TTC549 (cell line): ENCODE data around the gene MARVELD3.
"Not testable (repeated sequence)": the region's sequence is repeated elsewhere in the genome, so short reads cannot be mapped to it uniquely, and the experiment has no call there.

ENCODE experiments used
- FAIRE-seq: peaks from 2 replicates; lab custom pipeline; 2012; peaks lifted over from hg19 to GRCh38; lab: Jason Lieb, UNC

Gene MARVELD3, protein sequence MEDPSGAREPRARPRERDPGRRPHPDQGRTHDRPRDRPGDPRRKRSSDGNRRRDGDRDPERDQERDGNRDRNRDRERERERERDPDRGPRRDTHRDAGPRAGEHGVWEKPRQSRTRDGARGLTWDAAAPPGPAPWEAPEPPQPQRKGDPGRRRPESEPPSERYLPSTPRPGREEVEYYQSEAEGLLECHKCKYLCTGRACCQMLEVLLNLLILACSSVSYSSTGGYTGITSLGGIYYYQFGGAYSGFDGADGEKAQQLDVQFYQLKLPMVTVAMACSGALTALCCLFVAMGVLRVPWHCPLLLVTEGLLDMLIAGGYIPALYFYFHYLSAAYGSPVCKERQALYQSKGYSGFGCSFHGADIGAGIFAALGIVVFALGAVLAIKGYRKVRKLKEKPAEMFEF

DNA sequence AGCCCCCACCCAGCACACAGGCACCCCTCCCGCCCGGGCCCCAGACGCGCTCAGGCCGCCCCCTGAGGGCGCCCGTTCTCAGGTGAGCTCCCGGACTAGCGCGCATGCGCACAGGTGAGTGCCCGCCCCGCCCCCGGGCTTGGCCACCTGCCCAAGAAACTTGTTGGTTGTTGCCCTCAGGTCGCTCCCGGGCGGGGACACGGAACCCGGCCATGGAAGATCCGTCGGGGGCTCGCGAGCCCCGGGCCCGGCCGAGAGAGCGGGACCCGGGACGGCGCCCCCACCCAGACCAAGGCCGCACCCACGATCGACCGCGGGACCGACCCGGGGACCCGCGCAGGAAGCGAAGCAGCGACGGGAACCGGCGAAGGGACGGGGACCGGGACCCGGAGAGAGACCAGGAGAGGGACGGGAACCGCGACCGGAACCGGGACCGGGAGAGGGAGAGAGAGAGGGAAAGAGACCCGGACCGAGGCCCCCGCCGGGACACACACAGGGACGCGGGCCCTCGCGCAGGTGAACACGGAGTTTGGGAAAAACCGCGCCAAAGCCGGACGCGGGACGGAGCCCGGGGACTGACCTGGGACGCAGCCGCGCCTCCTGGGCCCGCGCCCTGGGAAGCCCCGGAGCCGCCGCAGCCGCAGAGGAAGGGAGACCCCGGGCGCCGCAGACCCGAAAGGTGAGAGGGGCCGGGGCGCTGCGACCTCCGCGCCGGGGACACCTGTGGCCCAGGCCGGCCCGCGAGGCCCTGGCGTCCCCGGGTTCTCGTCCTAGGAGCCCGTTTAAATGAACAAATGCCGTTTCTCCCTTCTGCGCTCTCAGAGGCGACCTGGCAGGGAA, at the start of gene MARVELD3:
TSS of gene MARVELD3 (plus strand) at position 167 of the 840 bp plus-strand sequence. CDS start at position 213, 46 bp downstream.
- no peak for FAIRE-seq

- FAIRE-seq, result no peak
These were observed 49.0 kb upstream of the MARVELD3 start, which contains the start of gene TAT for GRCh38 chr16:71576971-71577370. TSS of gene TAT (minus strand) at chr16:71577092. CDS start at chr16:71576415, 677 bp downstream.

- not testable (repeated sequence) for FAIRE-seq
These were observed 43.5 kb upstream of the MARVELD3 start for GRCh38 chr16:71582553-71582848.

GRCh38 chr16:71584543-71585317, 41.3 kb upstream of the MARVELD3 start:
- no peak for FAIRE-seq

GRCh38 chr16:71585318-71585703, 40.7 kb upstream of the MARVELD3 start:
- FAIRE-seq, result no peak

- FAIRE-seq, result not testable (repeated sequence)
These were observed 36.6 kb upstream of the MARVELD3 start for GRCh38 chr16:71589334-71589733.

- FAIRE-seq, result not testable (repeated sequence)
These were observed 35.9 kb upstream of the MARVELD3 start for GRCh38 chr16:71590071-71590470.

GRCh38 chr16:71590584-71590983, 35.4 kb upstream of the MARVELD3 start:
- FAIRE-seq, result no peak

GRCh38 chr16:71591917-71592316, 34.1 kb upstream of the MARVELD3 start:
- no peak for FAIRE-seq

GRCh38 chr16:71593048-71593999, 32.7 kb upstream of the MARVELD3 start:
- no peak for FAIRE-seq

DNA sequence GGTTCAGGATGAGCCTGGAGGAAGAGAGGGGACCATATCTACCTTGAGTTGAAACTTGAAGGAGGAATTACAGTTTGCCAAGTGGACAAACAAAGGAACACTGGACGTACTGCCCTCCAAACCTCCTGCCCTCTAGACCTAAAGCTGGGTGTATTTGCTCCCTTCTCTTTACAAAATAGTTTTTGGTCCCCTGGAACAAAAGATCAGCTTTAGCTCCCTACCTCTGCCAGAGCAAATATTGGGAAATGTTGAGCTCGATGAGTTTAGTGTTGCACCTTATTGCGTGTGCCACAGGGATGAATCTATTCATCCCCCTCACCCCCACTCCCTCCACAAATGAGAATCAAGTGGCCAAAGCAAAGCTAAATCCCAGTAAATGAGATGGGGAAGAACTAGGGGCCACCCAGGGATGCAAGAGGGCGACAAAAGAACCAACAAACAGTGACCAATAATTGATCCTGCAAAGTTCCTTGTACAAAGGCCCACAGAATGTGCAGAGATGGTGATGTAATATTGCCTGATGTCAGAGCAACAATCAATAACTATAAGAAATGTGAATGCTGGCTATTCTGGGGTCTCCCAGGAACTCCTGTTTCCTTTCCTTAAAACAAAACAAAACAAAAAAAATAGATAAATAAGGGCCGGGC, 31.9 kb upstream of the MARVELD3 start:
- no peak for FAIRE-seq

GRCh38 chr16:71595340-71595826, 30.6 kb upstream of the MARVELD3 start:
- FAIRE-seq, result not testable (repeated sequence)

GRCh38 chr16:71598426-71598825, 27.6 kb upstream of the MARVELD3 start:
- FAIRE-seq, result not testable (repeated sequence)

- no peak for FAIRE-seq
These were observed 25.2 kb upstream of the MARVELD3 start for GRCh38 chr16:71600822-71601221.

DNA sequence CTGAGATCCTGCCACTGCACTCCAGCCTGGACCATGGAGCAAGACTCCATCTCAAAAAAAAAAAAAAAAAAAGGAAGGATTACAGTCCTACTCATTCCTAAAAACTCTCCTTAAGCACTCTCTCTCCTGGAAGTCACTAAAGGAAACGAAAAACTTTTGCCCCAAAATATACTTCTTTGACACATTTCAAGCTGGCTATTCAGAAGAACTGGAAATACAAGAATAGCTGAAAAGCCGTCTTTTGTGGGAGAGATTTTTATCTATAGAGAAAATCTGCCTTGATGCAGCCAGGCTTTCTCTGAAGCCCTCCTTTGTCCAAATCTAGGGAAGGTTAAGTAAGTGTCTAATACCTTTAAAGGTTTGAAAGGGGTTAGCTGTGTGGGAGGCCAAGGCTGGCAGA, 16.9 kb upstream of the MARVELD3 start:
- FAIRE-seq, result no peak

DNA sequence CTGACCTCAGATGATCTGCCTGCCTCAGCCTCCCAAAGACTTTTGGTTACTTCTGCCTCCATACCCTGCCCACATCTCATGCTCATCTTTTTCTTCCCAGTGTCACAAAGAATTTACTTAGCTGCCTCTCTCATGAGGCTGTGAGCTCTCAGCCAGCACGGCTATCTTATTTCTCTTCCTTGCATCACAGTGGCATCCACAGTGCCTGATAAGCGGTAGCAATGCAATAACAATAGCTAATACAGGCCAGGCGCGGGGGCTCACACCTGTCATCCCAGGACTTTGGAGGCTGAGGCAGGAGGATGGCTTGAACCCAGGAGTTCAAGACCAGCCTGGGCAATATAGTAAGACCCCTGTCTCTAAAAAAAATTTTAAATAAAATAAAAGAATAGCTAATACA, 15.5 kb upstream of the MARVELD3 start:
- no peak for FAIRE-seq

- no peak for FAIRE-seq
These were observed 14.8 kb upstream of the MARVELD3 start for GRCh38 chr16:71610936-71611871.

DNA sequence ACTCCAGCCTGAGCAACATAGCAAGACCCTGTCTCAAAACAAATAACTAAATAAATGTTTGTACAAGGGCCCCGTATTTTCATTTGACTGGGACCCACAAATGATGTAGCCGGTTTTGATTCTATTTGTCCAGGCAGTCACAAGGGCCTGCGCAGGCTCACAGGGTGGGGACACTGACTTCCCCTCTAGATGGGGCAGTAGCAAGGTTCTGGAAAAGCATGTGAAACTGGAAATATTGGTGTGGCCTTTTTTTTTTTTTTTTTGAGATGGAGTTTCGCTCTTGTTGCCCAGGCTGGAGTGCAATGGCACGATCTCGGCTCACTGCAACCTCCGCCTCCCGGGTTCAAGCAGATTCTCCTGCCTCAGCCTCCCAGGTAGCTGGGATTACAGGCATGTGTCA, 11.0 kb upstream of the MARVELD3 start:
- not testable (repeated sequence) for FAIRE-seq

GRCh38 chr16:71618429-71618828, 7.6 kb upstream of the MARVELD3 start:
- no peak for FAIRE-seq

GRCh38 chr16:71622088-71622487, 3.9 kb upstream of the MARVELD3 start:
- no peak for FAIRE-seq
